H1 (cell line): Measurements from ENCODE around the gene ZHX3. TPM values are rescaled to one million over a fixed set of nuclear protein-coding genes. Genes with fewer than 3 reads are reported as not detected.

Experiments
- CTBP2 ChIP-seq: IDR thresholded peaks from 2 replicates; pipeline ENCODE4 v1.7.0; 2011; ENCODE audit warnings: borderline replicate concordance, mild to moderate bottlenecking, moderate library complexity, mixed read lengths, low read length; ENCODE audit not compliant: insufficient read depth, insufficient read length
- TEAD4 ChIP-seq: IDR thresholded peaks from 2 replicates; pipeline ENCODE4 v1.6.1; 2012; ENCODE audit warnings: low read depth, low read length, inconsistent platforms, mixed read lengths
- polyA plus RNA-seq, 7 experiments: library from polyadenylated mRNA; depleted of rRNA in 3 of 7; stranded (reverse) in 5 of 7; unstranded in 2 of 7; fragments of >200 nt in 5 of 7; fragments of 200-250 nt in 2 of 7; gene quantifications; 1 replicate in 5 of 7; 2 replicates in 1 of 7; 4 replicates in 1 of 7; pipeline versions ENCODE4 v1.2.1 to v1.2.3, GENCODE V29; 2011 to 2013; ENCODE audit warnings: missing spikeins in 2 of 7, mixed read lengths in 2 of 7
- total RNA-seq: library from RNA; stranded (reverse); fragmentation: NEBNext Ultra II Directional; extraction: Animal tissue kit (Norgen Biotek cat#: 25700); gene quantifications from 2 replicates; pipeline ENCODE4 v1.2.1, GENCODE V29; 2021
- TF ChIP-seq, protein P1 (sequence below), 3 experiments: IDR thresholded peaks; 1 replicate in 2 of 3; 2 replicates in 1 of 3; pipeline versions ENCODE4 v1.5.1 to v1.6.1; 2011; ENCODE audit warnings: low read length in 3 of 3, mild to moderate bottlenecking in 3 of 3, inconsistent platforms in 2 of 3, low read depth in 1 of 3, moderate library complexity in 1 of 3; ENCODE audit not compliant: insufficient read depth in 1 of 3; ENCODE audit errors: control extremely low read depth in 1 of 3

Gene ZHX3
- total and polyA plus RNA-seq, 2 of the 8 experiments (the other 6 are each of a cell fraction or from before 2014, with no cell fraction given): 1.00 to 7.8 TPM

GRCh38 chr20:41364967-41365765 is 47.6 kb upstream of the ZHX3 start (continued):
- TF ChIP-seq CTBP2: no peak
- TF ChIP-seq TEAD4: no peak
- TF ChIP-seq, protein P1, sequence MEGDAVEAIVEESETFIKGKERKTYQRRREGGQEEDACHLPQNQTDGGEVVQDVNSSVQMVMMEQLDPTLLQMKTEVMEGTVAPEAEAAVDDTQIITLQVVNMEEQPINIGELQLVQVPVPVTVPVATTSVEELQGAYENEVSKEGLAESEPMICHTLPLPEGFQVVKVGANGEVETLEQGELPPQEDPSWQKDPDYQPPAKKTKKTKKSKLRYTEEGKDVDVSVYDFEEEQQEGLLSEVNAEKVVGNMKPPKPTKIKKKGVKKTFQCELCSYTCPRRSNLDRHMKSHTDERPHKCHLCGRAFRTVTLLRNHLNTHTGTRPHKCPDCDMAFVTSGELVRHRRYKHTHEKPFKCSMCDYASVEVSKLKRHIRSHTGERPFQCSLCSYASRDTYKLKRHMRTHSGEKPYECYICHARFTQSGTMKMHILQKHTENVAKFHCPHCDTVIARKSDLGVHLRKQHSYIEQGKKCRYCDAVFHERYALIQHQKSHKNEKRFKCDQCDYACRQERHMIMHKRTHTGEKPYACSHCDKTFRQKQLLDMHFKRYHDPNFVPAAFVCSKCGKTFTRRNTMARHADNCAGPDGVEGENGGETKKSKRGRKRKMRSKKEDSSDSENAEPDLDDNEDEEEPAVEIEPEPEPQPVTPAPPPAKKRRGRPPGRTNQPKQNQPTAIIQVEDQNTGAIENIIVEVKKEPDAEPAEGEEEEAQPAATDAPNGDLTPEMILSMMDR (IDR thresholded peaks at IDR 0.05; ENCODE audit: control extremely low read depth in 1 of 3, insufficient read depth in 1 of 3, low read depth in 1 of 3, low read length in 3 of 3): no peak
